HG03159 (cell line): ENCODE results near the gene TMEM144.
A peak's percentile ranks its signal among the peaks of the same experiment; 100 is the strongest.

Experiments used
- ATAC-seq: cut with Tn5 transposase; IDR thresholded peaks from one replicate; pipeline ENCODE4 v1.9.1; 2021; ENCODE audit warnings: mild to moderate bottlenecking, moderate library complexity; ENCODE audit not compliant: unreplicated experiment

The TMEM144 gene

DNA sequence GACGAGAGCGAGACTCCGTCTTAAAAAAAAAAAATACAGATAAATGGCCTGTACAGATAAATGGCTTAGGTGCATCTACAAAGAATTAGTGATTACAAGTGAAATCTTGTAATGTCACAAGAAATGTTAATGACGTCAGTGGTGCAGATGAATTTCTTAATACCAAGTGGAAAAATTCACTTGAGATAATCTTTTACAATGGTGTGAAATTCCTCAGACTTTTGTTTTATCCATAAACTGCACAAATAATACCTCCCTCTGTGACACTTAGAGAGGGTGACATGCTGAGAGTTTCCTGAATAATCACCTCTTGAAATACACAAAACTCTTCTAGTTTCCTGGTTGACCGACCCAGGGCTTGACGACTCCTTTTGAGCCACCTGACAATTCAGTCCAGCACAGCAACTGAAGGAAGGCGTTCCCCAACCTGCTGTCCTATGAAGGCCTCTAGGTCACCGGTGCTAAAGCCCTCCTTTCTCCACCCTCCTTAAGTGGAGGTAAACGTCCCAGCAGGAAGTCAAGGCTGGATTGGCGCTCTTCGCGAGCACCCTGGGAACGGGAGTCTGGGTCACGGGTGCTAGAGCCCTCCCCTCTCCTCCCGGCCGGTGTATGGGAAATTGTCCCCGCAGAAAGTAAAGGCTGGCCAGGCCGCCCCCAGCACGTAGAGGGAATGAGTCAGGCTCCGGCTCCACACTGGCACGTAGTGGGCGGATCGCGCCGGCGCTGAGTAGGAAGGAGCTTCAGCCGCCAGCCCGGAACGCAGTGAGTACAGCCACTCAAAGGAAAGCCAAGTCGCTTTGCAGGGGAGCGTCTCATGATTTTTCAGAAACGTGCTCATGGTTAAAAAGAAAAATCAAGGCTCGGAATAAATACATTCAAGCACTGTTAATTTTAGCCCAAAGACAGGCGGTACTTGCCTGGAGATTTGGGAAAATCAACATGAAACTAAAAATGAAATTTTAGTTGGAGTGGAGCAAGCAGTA is at the start of gene TMEM144:
Gene TMEM144, plus strand, starts transcription at position 662 of the 983 bp plus-strand sequence. CDS start 2,182 bp downstream, outside the sequence.
- peak; percentile 81 for ATAC-seq

DNA sequence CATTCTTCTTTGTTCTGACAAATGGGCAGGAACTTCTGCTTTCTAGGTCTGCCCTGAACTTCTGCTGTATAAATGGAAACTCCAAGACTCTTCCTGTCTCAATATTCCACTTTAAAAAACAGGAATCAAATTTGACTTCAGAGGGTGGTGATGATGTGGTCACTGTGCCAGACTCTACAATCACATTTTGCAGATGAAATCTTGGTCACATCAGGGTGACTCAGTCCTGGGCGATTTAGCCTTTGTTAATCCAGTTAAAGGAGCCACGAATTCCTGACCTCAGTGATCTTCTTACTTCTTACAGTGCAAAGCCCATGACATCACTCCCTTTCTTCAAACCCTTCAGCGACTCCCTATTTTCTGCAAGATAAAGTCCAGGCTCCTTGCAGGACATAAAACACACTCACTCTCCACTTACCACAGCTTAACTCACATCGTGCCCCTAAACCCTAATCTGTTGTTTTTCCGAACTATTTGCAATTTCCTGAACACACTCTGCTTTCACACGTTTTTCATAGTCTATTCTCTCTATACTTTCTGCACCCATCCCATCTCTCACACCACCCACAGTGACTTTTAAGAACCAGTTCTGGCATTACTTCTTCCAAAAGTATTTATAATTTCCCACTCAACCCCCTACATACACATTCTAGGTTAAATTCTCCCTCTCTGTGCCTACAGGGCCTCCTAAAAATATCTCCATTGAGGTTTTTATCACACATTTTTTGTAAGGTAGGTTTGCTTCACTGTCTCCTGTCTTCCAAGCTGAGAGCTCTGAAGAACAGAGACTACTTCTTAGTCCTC is 48.5 kb upstream of the TMEM144 start:
- no peak for ATAC-seq

DNA sequence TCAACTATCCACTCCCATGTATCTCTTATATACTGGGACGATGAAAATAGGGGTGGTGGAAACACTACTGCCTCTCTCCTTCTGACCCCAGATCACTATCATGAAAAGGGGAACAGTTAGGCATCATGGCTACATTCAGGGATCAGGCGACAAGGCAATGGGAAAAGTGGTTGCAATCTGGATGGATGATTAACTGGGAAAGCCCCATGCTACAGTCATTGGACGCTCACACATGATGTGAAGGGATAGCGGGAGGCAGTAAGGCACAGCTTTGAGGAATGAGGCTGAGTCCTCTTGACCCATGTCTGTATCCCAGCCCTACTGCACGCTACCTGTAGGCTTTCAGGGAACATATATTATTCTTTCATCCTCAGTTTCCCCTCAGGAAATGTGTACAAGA is 47.7 kb upstream of the TMEM144 start:
- no peak for ATAC-seq

DNA sequence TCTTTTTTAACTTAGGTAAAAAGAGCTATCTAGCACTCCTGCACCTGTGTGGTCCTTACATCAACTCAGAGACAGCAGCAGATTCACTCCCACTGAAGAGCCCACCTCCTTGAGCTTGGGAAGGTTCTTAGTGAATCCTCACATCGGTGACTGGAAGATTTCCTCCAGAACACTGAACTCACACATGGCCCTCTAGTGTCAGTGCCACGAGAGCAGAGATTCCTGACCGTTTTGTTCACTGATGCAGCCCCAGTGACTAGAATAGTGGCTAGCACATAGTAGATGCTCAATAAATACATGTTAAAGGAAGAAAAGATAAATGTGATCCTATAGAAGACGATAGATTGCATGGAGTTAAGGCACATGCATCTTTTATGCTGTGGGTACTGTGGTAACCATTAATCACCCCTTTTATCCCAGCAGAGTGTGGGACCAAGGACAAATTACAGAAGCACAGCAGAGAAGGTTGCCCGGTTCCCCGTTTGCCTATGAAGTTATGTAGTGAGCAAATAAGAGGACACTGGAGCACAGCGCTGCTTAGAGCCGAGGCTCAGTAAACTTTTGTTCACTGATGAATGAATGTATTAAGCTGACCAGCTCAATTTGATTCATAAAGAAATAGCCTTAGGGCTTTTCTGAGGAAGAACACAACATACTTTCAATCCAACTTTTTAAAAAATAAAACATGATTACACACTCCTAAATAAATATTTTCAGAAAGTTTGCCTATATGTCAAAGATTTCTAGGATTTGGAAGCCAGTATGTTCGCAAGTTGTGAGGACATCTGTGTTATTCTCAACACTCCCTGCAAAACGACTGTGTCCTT is 46.1 kb upstream of the TMEM144 start:
- no peak for ATAC-seq

DNA sequence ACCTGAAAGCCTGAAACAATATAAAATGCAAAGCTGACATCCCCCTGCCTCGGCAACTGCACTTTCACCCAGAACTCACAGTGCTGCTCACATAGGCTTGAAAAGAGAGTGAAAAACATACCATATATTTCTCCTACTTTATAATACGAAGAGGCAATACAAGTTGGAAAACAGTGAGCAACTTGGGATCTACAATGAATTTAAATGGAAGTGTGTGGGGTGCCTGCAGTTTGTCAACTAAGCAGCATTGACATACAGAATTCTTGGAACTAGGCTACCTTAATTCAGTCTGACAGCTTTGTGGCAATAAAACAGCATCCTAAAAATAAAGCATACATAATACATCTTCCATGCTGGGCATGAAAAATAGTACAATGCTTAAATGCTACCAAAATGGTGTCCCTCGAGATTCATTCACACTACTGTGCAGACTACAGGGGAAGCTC is 45.5 kb upstream of the TMEM144 start:
- no peak for ATAC-seq

DNA sequence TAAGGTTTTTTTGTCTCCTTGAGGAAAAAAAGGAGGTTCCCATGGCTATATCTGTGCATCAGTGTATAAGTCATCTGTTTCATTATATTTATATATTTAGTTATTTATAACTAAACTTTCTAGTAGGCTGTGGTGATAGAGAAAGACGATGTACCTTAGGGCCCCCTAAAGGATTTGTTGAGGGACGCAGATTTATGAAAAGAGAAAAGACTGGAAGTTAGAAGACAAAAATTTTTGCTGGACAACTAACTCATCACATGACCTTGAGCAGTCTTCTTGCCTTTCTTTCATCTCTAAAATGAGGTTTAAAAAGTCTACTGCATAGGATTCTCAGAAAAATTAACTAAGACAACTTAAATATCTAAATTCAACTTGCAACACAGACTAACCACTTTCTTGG is 43.6 kb upstream of the TMEM144 start:
- no peak for ATAC-seq

DNA sequence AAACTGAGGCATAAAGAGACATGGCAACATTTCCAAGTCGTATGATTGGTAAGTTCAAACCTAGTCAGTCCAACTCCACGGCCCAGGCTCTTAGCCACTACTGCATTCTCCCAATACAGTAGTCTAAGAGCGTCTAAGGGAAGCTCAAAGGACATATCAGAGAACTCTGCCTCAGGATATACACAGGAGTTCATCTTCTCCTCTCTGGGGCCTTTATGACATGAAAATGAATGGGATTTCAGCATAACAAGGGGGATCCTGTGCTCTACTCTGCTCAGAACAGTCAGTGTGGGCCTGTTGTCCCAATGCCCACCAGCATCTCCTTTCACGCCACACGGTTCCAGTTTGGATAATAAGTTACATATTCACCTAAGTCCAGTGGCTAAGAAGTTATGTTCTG is 41.7 kb upstream of the TMEM144 start:
- no peak for ATAC-seq

DNA sequence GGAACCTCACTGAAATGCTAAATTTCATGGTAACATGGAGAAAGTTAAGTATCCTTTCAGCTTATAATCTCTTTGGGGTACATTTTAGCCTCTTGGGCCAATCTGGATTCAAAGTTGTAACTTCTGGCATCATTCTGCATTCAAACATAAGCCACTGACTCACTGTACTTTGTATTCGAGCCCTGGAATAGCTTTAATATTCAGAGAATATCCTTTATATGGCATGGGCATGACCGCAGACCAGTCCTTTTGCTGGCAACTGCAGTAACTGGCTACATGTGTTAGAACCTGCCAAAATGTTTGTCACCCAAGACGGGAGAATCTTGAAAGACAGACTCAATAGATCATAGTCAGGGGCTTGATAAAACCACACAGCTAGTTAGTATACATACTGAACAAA is 40.8 kb upstream of the TMEM144 start:
- no peak for ATAC-seq

DNA sequence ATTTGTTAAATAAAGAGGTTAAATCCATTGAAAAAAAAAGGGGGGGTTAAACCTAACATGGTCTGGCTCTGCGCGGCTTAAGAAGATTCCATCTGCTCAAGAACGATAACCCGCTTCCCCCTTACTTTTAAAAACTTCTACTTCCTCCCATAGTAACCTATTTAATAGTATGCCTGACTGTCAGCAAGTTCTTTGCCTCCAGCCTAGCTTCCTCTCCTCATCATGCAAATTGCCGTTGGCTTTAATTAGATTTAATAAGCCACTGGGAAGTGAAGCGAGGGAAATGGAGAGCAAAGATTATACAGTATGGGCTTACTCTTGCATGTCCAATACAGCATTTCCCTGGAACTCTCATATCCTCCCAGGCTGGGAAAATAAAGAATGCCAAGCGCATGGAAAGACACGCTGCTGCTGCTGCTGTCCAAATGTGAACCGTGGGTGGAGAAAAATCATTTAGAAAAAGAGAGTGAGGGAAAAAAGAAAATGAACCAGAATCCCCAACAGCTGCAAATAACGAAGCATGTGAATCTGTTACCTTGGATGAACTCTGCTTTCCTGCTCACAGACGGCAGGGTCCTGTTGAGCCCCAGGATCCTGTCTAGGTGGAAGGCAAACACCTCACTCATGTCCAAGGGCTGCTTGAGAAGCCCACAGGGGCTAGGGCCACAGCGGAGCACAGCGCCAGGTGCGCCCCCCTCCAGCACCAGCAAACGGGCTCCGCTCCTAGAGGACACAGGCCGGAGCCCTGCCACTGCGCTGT is 40.2 kb upstream of the TMEM144 start:
- no peak for ATAC-seq

DNA sequence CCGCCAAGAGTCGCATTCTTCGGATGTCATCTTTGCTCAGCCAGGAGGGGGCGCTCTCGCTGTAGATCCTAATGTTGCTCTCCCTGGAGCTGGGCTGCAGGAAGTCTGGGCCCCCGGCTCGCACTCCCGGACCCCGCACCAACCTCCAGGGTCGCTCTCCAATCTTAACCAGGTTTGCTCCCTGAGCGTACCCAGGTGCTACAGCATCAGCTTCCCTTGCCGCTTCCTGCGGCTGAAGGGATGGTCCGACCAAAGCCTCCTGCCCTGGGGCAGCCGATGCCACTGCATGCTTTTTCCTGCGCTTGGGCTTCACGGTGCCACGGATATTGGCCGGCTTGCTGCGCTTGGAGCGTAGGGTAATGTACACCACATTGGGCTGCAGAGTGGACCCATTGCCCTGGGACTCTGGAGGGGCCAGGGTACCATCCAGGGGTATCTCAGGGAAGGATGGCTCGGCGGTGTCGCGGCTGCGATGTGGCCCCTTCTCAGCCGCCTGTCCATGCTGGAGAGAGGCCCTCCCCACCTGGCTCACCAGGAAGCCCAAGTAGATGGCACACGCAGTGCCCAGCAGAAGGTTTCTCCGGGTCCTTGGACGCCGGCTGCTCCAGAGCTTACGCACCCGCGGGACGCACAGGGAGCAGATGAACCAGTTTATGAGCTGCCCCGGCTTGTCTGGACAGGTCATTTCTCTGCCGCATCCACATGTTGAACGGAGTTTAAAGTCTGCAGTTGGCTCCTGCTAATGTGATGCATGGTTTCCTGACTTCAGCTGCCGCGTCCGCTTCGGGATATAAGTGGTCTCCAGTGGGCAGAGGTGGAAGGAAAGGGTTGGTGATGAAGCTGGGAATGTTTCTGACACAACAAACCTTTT is 39.4 kb upstream of the TMEM144 start:
- ATAC-seq = peak; percentile 46

DNA sequence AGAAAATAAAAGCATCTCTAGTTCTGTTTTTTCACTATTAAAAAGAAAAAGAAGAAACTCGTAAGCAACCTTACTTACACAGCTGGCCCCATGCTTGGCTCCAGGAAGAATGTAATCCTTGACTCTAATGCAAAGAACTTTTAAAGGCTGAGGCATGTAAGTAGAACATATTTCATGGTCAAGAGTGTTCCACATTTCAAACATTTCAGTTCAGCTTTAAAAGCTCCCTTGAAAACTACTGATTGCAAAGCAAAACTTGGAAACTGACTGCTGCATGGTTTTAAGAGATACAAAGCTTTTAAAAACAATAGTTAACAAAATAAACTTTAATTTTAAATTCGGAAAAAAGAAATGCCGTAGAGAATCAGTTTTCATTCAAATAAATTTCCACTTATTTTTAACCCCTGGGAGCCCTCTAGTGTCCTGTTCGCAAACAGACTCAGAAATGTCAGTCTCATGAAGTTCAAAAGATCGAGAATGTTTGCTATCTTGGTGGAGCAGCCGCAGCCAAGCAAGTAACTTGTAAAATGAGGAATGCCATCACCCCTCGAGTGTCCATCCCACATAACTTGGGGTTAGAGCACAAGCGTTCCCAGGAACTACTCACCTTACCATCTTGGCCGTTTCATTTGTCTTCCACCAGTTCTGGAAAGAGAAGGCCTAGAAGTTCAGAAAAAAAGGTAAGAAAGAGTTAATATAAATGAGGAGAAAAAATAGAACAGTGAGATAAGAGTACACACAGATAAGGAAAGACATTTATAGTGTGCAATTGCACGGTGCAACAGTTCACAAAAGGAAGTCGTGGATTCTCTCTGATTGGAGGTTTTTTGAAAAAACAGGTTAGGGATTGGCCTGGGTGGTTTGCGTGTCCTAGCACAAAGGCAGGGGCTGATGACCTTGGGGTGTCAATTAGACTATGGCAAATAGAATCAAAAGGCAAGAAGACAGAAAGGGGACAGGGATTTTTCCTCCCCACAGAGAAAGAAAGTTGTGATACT is 37.7 kb upstream of the TMEM144 start, which contains the start of gene GASK1B:
Gene GASK1B, minus strand, starts transcription at position 765 of the 998 bp plus-strand sequence. CDS start 1,650 bp downstream, outside the sequence.
- ATAC-seq = peak; percentile 49

DNA sequence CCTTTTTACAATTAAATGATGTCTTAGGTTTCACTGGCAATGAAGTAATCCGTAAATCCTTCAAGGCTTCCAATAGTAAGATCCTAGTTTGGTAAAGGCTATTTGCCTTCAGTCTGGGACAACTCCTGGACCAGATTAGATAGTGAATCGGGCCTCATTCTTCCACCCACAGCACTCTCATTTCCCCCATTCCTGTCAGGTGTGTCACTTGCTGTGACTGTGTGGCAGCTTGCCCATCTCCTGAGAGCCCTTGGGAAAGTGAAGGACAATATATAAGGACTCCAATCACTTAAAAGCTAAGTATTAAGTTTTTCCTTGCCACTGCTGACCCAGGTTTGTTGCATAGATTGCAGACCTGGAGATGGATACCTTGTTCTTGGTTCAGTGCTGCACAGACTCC is 34.2 kb upstream of the TMEM144 start:
- ATAC-seq = no peak

DNA sequence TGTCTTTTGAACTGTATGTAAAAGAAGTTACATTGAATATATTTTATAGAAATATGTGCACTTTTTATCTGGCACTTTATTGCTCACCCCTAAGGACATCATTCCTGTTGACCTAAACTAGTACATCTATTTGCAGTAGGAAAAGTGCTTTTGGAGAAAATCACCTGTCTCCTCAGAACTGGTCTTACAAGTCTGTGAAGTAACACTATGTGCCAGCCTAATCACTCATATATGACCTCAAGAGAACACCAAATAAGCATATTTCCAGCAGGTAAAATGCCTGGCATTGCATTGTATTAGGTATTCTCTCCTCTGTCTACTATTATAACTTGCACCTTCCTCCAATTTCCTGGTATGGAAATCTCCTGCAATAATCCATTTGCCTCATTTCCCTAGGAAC is 33.5 kb upstream of the TMEM144 start:
- ATAC-seq = no peak

DNA sequence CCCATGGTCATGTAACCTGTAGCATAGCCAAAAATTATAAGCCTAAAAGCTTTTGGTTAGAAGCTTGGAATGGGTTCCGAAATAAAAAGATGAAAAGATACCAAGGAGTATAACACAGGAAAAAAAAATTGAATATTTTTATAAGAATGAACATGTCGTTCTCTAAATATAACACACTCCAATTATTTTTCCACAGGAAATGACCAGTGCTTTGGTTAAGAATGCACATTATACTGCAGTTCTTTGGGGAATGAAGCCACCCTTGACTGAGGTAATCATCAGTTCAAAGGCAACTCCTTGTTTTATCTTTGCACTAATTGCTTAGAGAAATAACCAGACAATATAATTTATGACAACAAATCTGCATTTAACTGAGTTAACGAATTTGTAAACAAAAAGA is 30.8 kb upstream of the TMEM144 start:
- ATAC-seq = no peak

DNA sequence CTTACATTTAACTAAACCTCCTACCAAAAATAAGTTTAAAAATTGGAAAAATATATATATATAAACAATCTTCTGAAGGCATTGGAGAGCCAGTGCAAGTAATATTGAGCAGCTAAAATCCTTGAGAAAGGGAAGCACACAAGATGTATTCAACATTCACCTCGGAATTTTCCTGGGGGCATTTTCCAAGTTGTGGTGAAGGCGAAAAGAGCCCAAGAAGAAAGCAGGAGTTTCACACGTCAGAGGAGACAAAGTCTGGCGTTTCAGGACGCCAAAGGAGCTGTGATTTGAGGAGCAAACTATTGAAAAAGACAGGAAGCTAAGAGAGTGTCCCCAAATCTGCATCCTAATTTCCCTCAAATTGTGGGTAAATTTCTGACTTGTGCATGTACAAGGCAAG is 28.4 kb upstream of the TMEM144 start:
- no peak for ATAC-seq

DNA sequence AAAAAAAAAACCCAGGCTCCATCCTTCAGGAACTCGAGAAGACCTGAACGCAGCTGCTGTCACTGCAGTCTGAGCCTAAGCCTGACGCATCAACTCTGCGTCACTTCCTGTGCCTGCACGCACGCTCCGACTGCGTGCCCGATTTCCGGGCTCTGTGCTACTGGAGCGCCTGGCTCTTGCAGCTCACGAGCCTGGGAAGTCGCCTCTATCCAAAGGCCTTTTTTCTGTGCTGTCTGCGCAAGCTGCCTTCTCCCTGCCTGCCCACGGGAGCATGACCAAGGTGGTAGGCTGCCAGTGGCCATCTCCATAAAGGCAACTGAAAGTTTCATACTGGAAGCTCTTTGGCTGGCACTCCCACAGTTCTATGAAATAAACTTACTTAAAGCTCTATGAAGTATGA is 27.6 kb upstream of the TMEM144 start:
- ATAC-seq = no peak

DNA sequence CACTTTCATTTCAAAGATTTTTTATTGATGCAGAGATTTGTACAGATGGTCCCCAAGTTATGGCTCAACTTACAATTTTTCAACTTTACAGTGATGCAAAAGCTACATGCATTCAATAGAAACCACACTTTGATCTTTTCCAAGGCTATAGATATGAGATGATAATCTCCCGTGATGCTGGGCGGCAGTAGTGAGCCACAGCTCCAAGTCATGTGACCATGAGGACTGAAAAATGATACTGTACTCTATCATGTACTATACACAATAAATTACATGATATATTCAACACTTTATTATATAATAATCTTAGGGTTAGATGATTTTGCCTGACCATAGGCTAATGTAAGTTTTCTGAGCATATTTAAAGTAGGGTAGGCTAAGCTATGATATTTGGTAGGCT is 23.5 kb upstream of the TMEM144 start:
- ATAC-seq = no peak

DNA sequence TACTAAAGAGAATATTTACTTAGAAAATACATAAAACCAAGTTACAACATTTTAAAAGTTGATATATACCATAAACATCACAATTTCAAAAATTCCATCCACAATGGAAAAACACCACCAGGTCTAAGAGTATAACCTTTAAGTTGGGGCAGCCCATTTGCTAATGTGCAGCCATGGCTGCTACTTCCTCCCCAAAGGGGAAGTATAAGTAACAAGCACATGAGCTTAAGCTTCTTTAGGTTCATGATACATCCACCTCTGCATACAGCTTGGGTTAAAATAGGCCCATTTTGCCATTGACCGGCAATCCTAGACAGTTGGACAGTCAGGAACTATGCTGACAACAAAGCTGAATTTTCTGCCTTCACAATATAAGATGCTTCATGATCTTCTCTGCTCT is 20.9 kb upstream of the TMEM144 start:
- no peak for ATAC-seq
